Activated effector memory CD4-positive, alpha-beta T cell treated with Interleukin-2 at 50 U/mL for 16 hours (primary cell): Measurements from ENCODE around the gene PSTPIP2.
"Not testable (repeated sequence)": the region's sequence is repeated elsewhere in the genome, so short reads cannot be mapped to it uniquely, and the experiment has no call there.

Source experiments
- DNase-seq: peaks from one replicate; pipeline ENCODE4 v3.0.0-alpha.2; 2020

PSTPIP2 gene

GRCh38 chr18:46034230-46034629, 37.8 kb downstream of the PSTPIP2 start:
- DNase-seq, result no peak

GRCh38 chr18:46031741-46032140, 40.3 kb downstream of the PSTPIP2 start:
- DNase-seq, result no peak

- DNase-seq, result no peak
Measured at GRCh38 chr18:46028536-46028891, 43.5 kb downstream of the PSTPIP2 start.

DNA sequence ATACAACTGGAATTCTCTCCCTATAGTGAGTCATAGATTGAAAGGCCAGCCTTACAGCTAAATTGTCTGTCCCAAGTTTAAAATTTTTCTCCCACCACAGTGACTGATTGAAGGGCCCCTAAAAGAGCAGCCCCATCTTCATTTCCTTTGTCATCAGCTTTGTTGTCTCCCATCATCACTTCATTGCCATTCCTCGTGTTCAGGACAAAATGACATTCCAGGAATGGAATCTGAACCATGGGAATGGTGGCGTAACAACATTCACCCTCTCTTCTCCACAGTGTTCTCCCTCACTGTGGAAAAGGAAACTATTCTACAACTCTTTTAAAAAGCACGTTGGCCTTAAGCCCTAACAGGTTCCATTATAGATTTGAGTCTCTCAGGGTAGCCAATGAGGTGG, 52.1 kb downstream of the PSTPIP2 start:
- no peak for DNase-seq

DNA sequence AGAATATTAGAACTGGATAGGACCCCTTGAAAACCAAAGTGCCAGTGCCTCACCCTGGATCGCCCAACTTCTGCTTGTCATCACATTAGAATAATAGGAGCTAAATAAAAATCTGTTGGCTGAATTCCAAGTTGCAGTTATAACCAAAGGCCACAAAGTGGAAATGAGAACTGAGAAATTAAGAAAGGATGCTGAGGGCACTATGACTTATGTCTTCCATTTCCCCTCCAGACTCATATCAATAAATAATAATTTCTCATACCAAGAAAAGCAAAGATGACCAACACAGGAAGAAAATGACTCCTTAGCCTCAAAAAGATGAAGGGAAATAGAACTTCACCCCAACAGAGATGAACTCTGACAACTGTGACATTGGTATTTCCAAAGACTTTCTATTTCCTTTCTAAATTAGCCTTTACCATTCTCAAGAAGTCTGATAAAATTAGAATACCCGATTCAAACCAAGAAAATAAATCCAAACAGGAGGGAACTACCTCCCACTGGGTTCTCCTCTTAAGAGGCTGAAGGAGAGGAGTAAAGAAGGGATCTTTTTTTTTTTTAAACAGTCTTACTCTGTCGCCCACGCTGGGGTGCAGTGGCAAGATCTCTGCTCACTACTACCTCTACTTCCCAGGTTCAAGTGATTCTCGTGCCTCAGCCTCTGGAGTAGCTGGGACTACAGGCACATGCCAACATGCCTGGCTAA, 58.4 kb downstream of the PSTPIP2 start:
- no peak for DNase-seq

DNA sequence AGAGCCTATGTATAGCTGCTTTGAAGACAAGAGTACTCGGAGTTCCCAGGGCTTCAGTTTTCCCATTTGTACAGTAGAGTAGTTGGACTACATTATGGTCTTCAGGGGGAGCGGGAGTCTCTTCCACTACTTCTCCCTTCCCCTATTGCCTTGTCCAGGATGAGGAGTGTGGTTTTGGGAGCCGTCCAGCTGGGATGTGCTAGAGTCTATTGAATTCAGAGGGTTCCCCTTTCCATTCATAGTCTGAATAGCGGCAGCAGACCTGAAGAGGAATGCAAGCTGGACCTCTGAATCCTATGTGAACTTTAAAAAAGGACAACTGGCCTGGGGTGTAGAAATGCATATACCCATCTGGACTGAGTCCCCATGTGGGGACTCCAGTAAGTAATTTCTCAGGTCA, 61.4 kb downstream of the PSTPIP2 start:
- DNase-seq, result no peak

DNA sequence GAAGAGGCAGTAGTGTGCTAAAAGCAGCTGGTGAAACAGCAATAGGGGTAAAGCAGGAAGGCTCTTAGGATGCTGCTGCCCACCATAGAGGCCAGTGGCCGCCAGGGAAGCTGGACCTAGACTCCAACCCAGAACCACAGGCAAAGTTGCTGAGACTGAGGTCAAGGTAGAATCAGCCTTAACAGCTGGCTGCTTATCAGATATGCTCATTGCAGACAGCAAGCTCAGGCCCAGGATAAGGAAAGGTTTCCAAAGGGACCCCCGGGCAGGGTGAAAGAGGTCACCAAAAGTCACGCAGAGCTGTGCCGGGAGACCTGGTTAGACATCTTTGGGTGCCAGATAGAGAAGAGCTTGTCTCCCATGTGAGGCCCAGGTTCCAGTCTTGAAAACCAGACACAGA, 62.0 kb downstream of the PSTPIP2 start:
- DNase-seq, result no peak

- no peak for DNase-seq
Measured at GRCh38 chr18:46009125-46009840, 62.8 kb downstream of the PSTPIP2 start.

GRCh38 chr18:46008531-46008930, 63.5 kb downstream of the PSTPIP2 start:
- no peak for DNase-seq

- DNase-seq, result no peak
Measured at GRCh38 chr18:46007165-46007564, 64.9 kb downstream of the PSTPIP2 start.

- DNase-seq, result no peak
Measured at GRCh38 chr18:46002934-46003333, 69.1 kb downstream of the PSTPIP2 start.

DNA sequence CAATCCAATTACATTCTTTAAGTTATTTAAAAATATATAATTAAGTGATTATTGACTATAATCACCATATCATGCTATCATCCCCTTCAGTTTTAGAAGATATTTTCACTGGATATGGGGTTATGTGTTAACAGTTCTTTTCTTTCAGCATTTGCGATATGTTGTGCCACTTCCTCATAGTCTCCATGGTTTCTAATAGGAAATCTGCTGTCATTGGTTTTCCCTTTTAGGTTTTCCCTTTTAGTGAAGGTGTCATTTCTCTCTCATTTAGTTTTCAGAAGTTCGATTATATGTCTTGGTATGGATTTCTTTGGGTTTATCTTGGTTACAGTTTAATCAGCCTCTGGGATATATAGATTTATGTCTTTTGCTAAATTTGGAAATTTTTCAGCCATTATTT, 70.2 kb downstream of the PSTPIP2 start:
- no peak for DNase-seq

GRCh38 chr18:46001074-46001473, 71.0 kb downstream of the PSTPIP2 start:
- no peak for DNase-seq

- no peak for DNase-seq
Measured at GRCh38 chr18:45999536-45999935, 72.5 kb downstream of the PSTPIP2 start.

GRCh38 chr18:45998244-45998643, 73.8 kb downstream of the PSTPIP2 start:
- DNase-seq, result peak; percentile 8

- DNase-seq, result peak; percentile 15
Measured at GRCh38 chr18:45997700-45998151, 74.3 kb downstream of the PSTPIP2 start.

- no peak for DNase-seq
Measured at GRCh38 chr18:45995461-45995860, 76.6 kb downstream of the PSTPIP2 start.

DNA sequence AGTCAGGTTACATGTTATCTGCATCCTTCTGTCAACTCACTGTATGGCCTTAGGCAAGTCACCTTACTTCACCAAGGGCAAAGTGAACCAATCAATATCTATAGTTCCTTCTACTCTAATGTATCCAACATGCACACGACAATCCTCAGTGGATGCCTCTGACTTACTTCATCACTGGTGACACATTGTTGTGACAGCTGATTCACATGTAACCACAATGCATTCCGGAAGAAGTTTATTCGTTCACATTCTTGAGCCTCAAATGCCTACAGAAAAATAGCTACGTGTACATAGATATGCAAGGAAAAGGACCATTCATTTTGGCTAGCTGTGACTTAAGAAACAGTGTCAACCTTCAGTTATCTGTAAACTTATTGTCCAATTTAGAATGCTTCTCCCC, 78.6 kb downstream of the PSTPIP2 start:
- DNase-seq, result no peak

DNA sequence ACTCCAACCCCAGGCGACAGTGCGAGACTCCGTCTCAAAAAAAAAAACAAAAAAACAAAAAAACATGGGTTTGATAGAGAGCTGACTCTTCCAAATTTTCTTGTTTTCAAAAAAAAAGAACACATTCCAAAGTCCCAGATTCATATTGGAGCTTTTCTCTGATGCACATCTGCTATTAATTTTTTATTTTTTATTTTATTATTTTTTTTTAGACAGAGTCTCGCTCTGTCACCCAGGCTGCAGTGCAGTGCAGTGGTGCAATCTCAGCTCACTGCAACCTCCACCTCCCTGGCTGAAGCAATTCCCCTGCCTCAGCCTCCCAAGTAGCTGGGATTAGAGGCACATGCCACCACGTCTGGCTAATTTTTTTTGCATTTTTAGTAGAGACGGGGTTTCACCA, 79.5 kb downstream of the PSTPIP2 start:
- not testable (repeated sequence) for DNase-seq

DNA sequence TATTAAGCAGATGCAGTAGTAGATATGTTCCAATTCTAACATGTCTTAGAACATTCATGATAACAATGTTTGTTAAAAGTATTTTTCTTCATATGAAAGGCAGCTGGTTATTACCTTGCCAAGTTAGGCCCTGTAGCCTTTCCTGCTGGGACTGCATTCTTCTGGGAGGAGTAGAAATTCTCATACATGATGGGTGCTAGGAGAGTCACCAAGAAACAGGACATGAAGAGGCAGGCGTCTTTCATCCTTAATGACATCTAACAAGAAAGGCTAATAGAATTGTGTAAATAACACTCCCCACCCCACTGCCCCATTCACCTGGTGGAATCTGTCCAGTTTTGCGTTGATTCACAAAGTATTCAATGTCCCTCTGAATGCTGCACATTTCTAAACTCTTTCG, 80.3 kb downstream of the PSTPIP2 start:
- no peak for DNase-seq

DNA sequence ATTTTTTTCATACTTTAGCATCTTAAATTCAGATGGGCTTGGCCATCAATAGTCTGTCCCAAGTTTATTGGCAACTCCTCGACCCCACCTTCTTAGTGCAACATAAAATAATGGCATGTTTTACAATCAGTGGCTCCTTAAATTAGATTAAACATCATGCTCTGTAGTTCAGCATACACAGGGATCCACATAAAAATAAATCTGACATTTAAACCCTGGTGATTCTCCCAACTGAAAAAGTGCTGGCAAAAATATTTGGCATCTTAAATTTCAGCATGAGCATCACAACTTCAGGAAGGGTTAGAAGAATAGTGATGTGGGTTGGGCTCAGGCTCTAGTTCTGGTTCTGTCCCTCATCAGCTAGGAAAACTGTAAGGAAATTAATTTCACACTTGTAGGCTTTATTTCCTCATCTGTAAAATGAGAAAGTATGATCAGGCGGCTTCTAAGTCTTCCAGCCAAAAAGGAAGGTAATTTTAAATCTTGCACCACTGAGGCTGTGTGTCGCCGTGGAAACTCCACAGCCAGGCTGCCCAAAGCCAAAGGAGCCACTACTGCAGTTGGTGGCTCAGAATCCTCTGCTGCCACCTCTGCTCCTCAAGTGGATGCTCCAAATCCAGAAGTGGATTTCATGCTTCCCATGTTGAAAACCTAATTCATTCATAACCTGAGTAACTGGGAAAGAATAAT, 87.4 kb downstream of the PSTPIP2 start:
- DNase-seq, result no peak

DNA sequence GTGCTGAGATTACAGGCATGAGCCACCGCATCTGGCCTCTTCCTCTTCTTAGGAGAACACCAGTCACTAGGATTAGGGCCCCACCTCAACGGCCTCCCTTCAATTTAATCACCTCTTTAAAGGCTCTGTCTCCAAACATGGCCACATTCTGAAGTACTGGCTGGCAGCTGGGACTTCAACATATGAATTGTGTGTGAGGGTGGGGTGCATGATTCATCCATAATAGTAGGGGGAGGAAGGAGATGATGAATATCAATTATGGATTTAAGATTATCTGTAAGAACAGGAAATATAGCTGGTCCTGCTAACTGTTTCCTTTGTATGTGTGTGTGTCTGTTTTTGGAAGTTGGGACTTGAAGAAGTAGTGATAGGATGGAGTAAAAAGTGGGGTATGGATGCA, 90.2 kb downstream of the PSTPIP2 start:
- DNase-seq, result no peak

GRCh38 chr18:45980229-45980628, 91.8 kb downstream of the PSTPIP2 start:
- no peak for DNase-seq

GRCh38 chr18:45978084-45978483, 94.0 kb downstream of the PSTPIP2 start:
- DNase-seq, result no peak
